Measurements from ENCODE around the gene NCAPG2. TPM values are rescaled to one million over a fixed set of nuclear protein-coding genes. Genes with fewer than 3 reads are reported as not detected.

NCAPG2 gene
- total and polyA plus RNA-seq, 5 donors = 2.3 to 8.5 (median 5.8) TPM

DNA sequence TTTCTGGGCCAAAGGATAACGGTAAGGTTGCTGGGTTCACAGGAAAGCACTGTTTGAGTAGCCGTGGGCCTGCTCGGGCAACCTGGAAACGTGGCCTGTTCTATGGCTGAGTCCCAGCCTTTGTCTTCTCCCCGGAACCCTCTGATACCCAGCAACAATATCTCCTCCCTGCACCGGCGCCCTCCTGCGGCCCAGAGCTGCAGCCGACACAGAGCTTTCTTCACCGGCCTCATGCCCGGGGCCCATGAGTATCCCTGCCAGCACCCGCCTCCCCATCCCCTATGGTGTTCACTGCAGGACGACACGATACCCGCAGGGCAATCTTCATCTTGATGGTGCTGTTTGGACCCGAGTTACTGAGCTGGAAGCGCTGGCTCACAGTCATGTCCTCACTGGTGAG, 38.6 kb upstream of the NCAPG2 start:
- Histone ChIP-seq H3K9me3 (ENCODE audit: control insufficient read depth, low read length) (no peaks in the 10 kb centered on the region), H3K4me3 (ENCODE audit: low read length) (no peak overlapping the region), H3K27ac (ENCODE audit: low read length) (no peak overlapping the region), H3K4me1 (ENCODE audit: control insufficient read depth, insufficient read depth, low read length) (no peaks in the 10 kb centered on the region), H3K27me3 (ENCODE audit: control insufficient read depth, insufficient read depth) (no peaks in the 10 kb centered on the region)
- ATAC-seq = no peak
- no peak for DNase-seq
- 90% methylated on average over 17 of the region's 17 CpGs for WGBS
- intact Hi-C loops (cut with DNase I) = no loop called here

DNA sequence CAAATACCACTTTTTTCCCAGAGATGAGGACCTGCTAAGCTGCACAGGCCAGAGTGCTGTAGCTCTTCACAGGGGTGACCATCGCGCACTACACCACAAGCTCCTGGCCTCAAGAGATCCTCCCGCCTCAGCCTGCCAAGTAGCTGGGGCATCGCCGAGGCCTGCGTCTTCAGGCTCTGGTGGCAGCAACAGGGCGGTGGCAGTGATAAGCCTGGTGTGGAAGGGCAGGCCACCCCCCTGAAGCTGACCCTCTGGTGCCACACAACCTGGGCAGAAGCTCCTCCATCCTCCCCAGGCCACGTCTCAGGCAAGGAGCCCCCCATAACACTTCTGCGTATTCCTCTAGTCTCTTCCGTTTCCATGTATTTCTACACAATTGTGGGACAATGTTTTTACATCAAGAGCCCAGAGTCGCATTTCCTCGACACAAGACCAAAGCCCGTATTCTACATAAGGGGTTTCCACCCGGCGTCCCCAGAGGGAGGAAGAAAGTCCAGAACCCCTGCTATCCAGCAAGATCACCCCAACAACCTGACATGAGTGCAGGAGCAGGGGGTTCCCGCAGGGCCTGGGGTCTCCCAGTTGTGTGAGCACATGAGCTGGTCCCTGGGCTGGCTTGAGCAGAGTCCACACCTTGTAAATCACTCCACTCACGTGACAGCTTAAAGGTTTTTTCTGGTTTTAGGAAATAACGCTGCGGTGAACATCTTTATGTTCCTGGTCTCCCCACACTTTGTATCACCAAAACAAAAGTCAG, 37.6 kb upstream of the NCAPG2 start:
- ATAC-seq (no peak), DNase-seq (no peak)
- Histone ChIP-seq H3K4me3 (ENCODE audit: low read length) (no peak overlapping the region), H3K9me3 (ENCODE audit: control insufficient read depth, low read length) (no peaks in the 10 kb centered on the region), H3K4me1 (ENCODE audit: control insufficient read depth, insufficient read depth, low read length) (no peaks in the 10 kb centered on the region), H3K27me3 (ENCODE audit: control insufficient read depth, insufficient read depth) (no peaks in the 10 kb centered on the region), H3K27ac (ENCODE audit: low read length) (no peak overlapping the region)
- 95% methylated on average over 19 of the region's 19 CpGs for WGBS
- intact Hi-C loops (cut with DNase I) = no loop called here

DNA sequence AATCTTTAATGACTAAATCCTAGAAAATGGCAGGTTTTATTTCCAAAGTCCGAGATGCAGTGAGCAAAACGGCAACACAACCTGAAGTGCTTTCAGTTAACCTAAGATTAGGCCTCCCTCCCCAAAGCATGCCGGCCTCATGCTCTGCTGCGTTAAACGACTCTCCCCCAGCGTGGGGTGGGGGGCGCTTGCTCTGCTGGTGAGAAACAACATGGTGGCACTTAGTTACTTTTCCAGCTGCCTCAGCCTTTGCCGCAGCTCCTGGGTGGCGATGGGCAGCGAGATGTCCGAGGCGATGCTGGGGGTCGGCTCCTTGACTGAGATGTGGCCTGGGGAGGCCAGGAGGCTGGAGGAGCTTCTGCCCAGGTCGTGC, 36.7 kb upstream of the NCAPG2 start:
- DNase-seq (no peak), ATAC-seq (no peak)
- Histone ChIP-seq H3K9me3 (ENCODE audit: control insufficient read depth, low read length) (no peaks in the 10 kb centered on the region), H3K4me1 (ENCODE audit: control insufficient read depth, insufficient read depth, low read length) (no peaks in the 10 kb centered on the region), H3K27me3 (ENCODE audit: control insufficient read depth, insufficient read depth) (no peaks in the 10 kb centered on the region), H3K27ac (ENCODE audit: low read length) (no peak overlapping the region), H3K4me3 (ENCODE audit: low read length) (no peak overlapping the region)
- intact Hi-C loops (cut with DNase I) = no loop called here
- 88% methylated on average over 14 of the region's 14 CpGs for WGBS

DNA sequence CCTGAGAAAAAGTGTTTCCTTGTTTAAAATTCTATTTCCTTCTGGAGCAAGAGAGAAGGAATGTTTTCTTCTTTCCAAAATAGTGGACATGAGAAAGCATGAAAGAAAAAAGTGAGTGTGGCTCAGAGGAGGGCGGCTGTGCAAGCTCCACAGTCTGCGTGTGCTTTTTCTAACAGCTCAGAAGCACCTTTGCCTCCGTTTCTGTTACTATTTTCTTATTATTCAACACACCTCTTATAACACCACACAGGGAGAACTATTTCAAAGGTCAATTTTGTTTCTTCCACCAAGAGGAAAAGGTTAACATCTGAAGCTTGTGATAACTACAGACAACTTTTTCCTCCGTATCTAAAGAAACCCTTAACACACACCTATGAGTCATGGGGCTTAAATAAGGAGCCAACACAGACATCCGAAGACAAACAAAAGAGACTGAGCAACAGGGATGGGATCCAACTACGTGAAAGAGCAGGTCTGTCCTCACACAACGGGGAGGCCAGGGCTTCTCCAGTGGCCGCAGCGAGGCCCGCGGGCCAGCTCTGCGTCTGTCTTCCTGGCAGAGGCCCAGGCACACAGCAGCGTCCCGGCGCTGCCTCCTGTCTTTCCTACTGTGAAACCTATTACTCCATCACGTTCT, 36.2 kb upstream of the NCAPG2 start:
- DNase-seq (peak; percentile 81 to 84 (median 81)), ATAC-seq (peak; percentile 83 to 96)
- no peak overlapping the region for H3K27ac ChIP-seq (ENCODE audit: low read length)
- H3K4me1 ChIP-seq (ENCODE audit: control insufficient read depth, insufficient read depth, low read length) = no peaks in the 10 kb centered on the region
- H3K9me3 ChIP-seq (ENCODE audit: control insufficient read depth, low read length) = no peaks in the 10 kb centered on the region
- H3K4me3 ChIP-seq (ENCODE audit: low read length) = no peak overlapping the region
- intact Hi-C loops (cut with DNase I) = no loop called here
- 68% methylated on average over 16 of the region's 16 CpGs for WGBS
- no peaks in the 10 kb centered on the region for H3K27me3 ChIP-seq (ENCODE audit: control insufficient read depth, insufficient read depth)

DNA sequence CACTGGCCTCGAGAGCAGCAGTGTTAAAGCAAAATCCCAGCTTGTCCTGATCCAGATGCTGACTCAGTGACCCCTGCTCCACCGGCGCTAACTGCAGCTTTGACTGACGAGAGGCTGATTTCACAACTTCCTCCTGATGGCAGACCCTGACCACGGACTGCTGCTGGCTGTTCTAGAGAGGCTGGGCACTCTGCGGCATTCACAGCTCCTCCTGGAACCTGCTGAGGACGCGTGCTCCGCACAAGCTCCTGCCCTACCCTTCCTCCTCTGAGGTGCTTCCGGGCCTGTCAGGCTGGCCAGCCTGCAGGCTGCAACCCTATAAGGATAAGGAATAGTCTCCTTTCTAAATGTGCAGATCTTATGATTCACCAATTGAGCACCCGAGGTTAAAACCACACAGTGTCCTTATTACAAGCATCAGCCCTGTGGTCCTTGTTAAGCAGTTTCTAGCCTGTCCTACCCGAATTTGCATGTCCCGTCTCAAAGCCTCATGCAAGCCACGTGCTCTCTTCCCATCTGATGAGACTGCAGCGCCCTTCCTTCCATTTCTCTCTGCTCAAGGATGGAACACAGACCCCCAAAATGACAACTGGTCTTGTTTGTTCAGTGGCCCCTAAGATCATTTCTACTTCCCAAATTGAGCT, 35.5 kb upstream of the NCAPG2 start:
- no peak overlapping the region for H3K4me3 ChIP-seq (ENCODE audit: low read length)
- no peaks in the 10 kb centered on the region for H3K4me1 ChIP-seq (ENCODE audit: control insufficient read depth, insufficient read depth, low read length)
- peak; percentile 53 to 69 (median 66) for DNase-seq
- H3K27ac ChIP-seq (ENCODE audit: low read length) = no peak overlapping the region
- peak; percentile 64 to 80 for ATAC-seq
- H3K27me3 ChIP-seq (ENCODE audit: control insufficient read depth, insufficient read depth) = no peaks in the 10 kb centered on the region
- WGBS = 53% methylated on average over 15 of the region's 15 CpGs
- intact Hi-C loops (cut with DNase I) = no loop called here
- no peaks in the 10 kb centered on the region for H3K9me3 ChIP-seq (ENCODE audit: control insufficient read depth, low read length)

DNA sequence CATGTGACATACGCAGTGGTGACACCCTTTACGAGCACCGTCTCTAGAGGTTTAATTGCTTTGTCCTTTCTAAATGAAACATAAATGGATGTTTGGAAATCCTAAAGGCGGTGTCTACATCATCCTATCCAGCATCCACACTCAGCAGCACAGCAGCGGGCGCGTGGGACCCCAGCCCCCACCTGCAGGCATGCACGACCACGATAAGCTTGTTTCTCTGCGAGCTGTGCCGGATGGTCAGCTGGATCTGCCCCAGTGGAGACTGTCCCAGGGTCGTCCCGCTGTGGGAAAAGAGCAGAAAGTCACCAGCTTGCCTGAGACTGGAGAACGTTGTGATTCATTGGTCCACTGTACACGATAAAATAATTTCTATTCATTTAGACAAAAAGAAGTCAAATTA, 34.2 kb upstream of the NCAPG2 start:
- Histone ChIP-seq H3K4me3 (ENCODE audit: low read length) (no peak overlapping the region), H3K27me3 (ENCODE audit: control insufficient read depth, insufficient read depth) (no peaks in the 10 kb centered on the region), H3K9me3 (ENCODE audit: control insufficient read depth, low read length) (no peaks in the 10 kb centered on the region), H3K4me1 (ENCODE audit: control insufficient read depth, insufficient read depth, low read length) (no peaks in the 10 kb centered on the region), H3K27ac (ENCODE audit: low read length) (no peak overlapping the region)
- DNase-seq (no peak), ATAC-seq (no peak)
- intact Hi-C loops (cut with DNase I) = no loop called here
- 95% methylated on average over 15 of the region's 15 CpGs for WGBS

DNA sequence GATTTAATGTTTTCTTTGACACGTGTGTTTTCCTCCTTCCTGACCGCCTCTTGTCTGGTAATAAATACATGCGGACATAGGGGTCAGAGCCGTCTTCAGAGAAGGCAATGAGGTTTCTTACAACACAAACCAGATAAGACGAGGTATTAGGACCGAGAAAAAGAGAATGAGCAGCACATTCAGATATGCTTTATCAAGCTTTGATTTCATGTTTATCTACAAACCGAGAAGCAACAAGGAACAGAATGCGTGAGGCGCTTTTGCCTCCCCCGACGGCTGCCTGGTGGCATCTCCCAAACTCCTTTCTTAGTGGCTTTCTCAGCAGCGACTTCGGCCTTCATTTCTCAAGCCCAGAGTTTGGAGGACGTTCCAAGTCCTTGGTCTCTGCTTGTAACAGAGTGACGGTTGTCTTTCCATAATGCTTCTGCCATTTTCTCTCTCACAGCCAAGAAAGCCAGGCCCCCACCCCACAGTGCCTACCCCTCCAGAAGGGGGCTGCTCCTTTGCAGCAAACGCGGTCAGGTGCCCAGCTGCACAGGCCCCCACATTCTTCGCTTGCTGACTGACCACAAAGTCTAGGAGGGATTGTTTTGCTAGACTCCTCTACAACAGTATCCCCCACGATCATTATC, 32.6 kb upstream of the NCAPG2 start:
- no peaks in the 10 kb centered on the region for H3K9me3 ChIP-seq (ENCODE audit: control insufficient read depth, low read length)
- H3K4me1 ChIP-seq (ENCODE audit: control insufficient read depth, insufficient read depth, low read length) = no peaks in the 10 kb centered on the region
- H3K27me3 ChIP-seq (ENCODE audit: control insufficient read depth, insufficient read depth) = no peaks in the 10 kb centered on the region
- H3K27ac ChIP-seq (ENCODE audit: low read length) = no peak overlapping the region
- no peak overlapping the region for H3K4me3 ChIP-seq (ENCODE audit: low read length)
- intact Hi-C loops (cut with DNase I) = no loop called here
- ATAC-seq (no peak), DNase-seq (no peak)
- WGBS = 86% methylated on average over 19 of the region's 19 CpGs

DNA sequence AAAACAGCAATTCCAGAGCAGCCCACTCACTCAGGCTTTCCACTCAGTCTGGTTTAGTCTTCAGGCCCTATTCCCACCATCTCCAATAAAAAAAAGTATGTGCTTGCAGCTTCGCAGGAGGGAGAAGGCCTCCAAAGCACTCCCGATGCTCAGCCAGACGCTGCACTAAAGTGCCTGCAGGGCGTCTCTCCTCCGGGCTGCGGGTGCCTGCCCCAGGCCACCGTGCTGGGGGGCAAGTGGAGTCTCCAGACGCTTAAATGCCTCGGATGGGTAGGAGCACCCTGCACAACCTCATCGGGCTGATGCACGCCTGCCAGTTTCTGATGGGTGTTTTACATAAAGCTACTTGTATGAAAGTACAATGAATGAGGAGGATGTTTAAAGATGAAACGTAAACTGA, 31.3 kb upstream of the NCAPG2 start:
- Histone ChIP-seq H3K4me3 (ENCODE audit: low read length) (no peak overlapping the region), H3K4me1 (ENCODE audit: control insufficient read depth, insufficient read depth, low read length) (no peaks in the 10 kb centered on the region), H3K27me3 (ENCODE audit: control insufficient read depth, insufficient read depth) (no peaks in the 10 kb centered on the region), H3K9me3 (ENCODE audit: control insufficient read depth, low read length) (no peaks in the 10 kb centered on the region), H3K27ac (ENCODE audit: low read length) (no peak overlapping the region)
- DNase-seq (no peak), ATAC-seq (no peak)
- WGBS = 95% methylated on average over 12 of the region's 12 CpGs
- intact Hi-C loops (cut with DNase I) = no loop called here

DNA sequence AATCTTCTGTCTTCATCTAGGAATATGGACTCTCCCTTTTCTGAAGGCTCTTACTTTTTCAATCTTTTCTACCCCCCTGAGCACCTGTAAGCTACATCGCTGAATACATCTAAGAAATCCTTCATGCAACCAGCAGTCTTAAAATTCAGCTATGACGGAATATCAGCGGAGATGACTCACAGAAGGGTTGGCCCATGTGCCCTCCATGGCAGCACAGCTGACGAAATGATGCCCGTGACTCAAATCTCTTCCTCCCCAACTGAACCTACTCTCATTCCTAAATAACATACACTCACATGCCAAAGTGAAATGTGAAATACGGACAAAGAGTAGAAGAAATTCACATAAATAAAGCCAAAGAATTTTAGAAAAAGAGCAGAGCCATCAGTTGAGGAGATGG, 30.3 kb upstream of the NCAPG2 start:
- no peaks in the 10 kb centered on the region for H3K9me3 ChIP-seq (ENCODE audit: control insufficient read depth, low read length)
- no peak for DNase-seq
- no peak overlapping the region for H3K4me3 ChIP-seq (ENCODE audit: low read length)
- H3K4me1 ChIP-seq (ENCODE audit: control insufficient read depth, insufficient read depth, low read length) = no peaks in the 10 kb centered on the region
- 94% methylated on average over 6 of the region's 6 CpGs for WGBS
- intact Hi-C loops (cut with DNase I) = no loop called here
- no peak for ATAC-seq
- H3K27ac ChIP-seq (ENCODE audit: low read length) = no peak overlapping the region
- no peaks in the 10 kb centered on the region for H3K27me3 ChIP-seq (ENCODE audit: control insufficient read depth, insufficient read depth)

DNA sequence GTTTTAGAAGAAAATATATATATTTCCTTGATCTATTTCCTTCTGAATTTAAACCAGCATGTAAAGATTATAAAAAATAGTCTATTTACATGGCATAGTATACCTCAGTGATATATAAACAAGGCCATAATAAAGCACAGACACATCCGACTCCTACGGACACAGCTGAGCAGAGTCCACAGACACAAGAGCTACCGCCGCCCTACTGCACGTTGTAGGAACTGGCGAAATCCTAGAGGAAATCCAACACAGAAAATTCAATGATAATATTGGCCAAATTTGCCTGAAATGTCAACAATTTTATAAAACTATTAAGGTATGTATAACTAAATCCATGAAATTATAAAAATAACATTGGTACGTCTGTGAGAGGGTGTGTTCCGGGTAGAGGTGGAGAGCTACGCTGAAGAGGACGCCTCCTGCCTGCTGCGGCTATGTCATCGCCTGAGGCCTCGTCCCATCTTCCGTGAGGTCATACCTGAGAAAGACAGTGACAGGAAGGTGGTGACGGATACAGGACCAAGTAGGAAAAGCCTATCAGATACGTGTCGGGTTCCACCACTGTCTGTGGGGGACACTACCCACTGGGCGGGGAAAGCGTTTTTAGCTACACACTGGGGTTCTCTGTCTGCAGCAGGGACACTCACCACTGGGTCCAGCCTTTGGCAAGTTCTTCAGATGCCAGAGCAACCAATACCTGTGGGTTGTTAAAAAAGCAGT, 29.3 kb upstream of the NCAPG2 start:
- H3K4me1 ChIP-seq (ENCODE audit: control insufficient read depth, insufficient read depth, low read length) = no peaks in the 10 kb centered on the region
- DNase-seq (no peak), ATAC-seq (no peak)
- no peak overlapping the region for H3K4me3 ChIP-seq (ENCODE audit: low read length)
- intact Hi-C loops (cut with DNase I) = no loop called here
- WGBS = 97% methylated on average over 19 of the region's 19 CpGs
- H3K27me3 ChIP-seq (ENCODE audit: control insufficient read depth, insufficient read depth) = no peaks in the 10 kb centered on the region
- no peak overlapping the region for H3K27ac ChIP-seq (ENCODE audit: low read length)
- H3K9me3 ChIP-seq (ENCODE audit: control insufficient read depth, low read length) = no peaks in the 10 kb centered on the region

DNA sequence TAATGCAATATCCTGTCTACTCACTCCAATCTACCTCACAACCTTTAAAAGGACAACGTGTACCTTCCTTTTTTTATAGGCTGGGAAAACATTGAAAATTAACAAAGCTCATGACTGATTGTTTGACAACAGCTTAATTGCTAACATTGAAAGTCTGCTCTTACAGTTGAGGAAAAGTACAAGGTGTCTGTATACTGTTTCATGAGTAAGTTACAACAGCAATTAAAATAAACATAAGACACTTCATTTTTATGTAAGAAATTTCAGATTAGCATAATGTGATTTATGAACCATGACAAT, 28.6 kb upstream of the NCAPG2 start:
- Histone ChIP-seq H3K4me3 (ENCODE audit: low read length) (no peak overlapping the region), H3K4me1 (ENCODE audit: control insufficient read depth, insufficient read depth, low read length) (no peaks in the 10 kb centered on the region), H3K27me3 (ENCODE audit: control insufficient read depth, insufficient read depth) (no peaks in the 10 kb centered on the region), H3K27ac (ENCODE audit: low read length) (no peak overlapping the region), H3K9me3 (ENCODE audit: control insufficient read depth, low read length) (no peaks in the 10 kb centered on the region)
- no peak for DNase-seq
- intact Hi-C loops (cut with DNase I) = no loop called here
- no peak for ATAC-seq
- WGBS = 79% methylated on average over 1 of the region's 1 CpG

Measured in right cardiac atrium (tissue), 5 donors.